GM12891 (cell line): ENCODE data around the gene LSM3.

Experiments used
- PAX5 ChIP-seq: IDR thresholded peaks from 2 replicates; pipeline ENCODE4 v1.6.1; 2011; ENCODE audit warnings: low read length, moderate library complexity, mild to moderate bottlenecking; ENCODE audit not compliant: insufficient read depth, severe bottlenecking
- POLR2A ChIP-seq: IDR thresholded peaks from 2 replicates; pipeline ENCODE4 v1.6.1; 2011; ENCODE audit warnings: low read depth, low read length, control low read depth
- POLR2AphosphoS5 ChIP-seq: IDR thresholded peaks from 2 replicates; pipeline ENCODE4 v1.6.1; 2011; ENCODE audit warnings: low read depth, low read length, control low read depth
- POU2F2 ChIP-seq: IDR thresholded peaks from 2 replicates; pipeline ENCODE4 v1.6.1; 2011; ENCODE audit warnings: low read depth, mild to moderate bottlenecking, control low read depth, low read length, moderate library complexity
- TAF1 ChIP-seq: IDR thresholded peaks from 2 replicates; pipeline ENCODE4 v1.6.1; 2011; ENCODE audit warnings: low read depth, low read length, control low read depth

DNA sequence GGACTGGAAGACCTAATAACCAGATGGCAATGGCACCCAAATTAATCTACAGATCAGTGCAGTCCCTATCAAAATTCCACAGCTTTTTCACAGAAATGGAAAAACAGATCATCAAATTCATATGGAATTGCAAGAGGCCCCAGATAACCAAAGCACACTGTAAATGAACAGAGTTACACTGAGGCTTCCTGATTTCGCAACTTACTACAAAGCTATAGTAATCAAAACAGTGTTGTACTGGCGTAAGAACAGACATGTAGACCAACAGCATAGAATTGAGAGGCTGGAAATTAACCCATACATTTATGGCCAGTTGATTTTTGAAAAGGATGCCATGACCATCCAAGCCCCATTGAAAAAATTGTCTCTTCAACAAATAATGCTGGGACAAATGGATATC is 16.4 kb upstream of the LSM3 start:
- TF ChIP-seq POLR2AphosphoS5: no peak
- TF ChIP-seq POLR2A: no peak
- TF ChIP-seq TAF1: no peak
- TF ChIP-seq PAX5: no peak
- no peak for TF ChIP-seq POU2F2
